ENCODE results near the gene ARID1B.

The ARID1B gene

GRCh38 chr6:156790711-156791319 is 13.6 kb downstream of the ARID1B start:
- DNase-seq (ENCODE audit: insufficient read length, low spot score) (no peak), FAIRE-seq (no peak)

- no peak for FAIRE-seq
Measured at GRCh38 chr6:156791320-156791850, 14.2 kb downstream of the ARID1B start.

GRCh38 chr6:156793200-156793599 is 16.0 kb downstream of the ARID1B start:
- no peak for DNase-seq (ENCODE audit: insufficient read length, low spot score)
- no peak for FAIRE-seq

More at GRCh38 chr6:156791320-156791850, 14.2 kb downstream of the ARID1B start:
- DNase-seq (ENCODE audit: insufficient read length, low spot score), result no peak

GRCh38 chr6:156794546-156795354 is 17.6 kb downstream of the ARID1B start:
- FAIRE-seq (no peak), DNase-seq (ENCODE audit: insufficient read length, low spot score) (no peak)

- FAIRE-seq, result no peak
- no peak for DNase-seq (ENCODE audit: insufficient read length, low spot score)
Measured at GRCh38 chr6:156795825-156796224, 18.6 kb downstream of the ARID1B start.

GRCh38 chr6:156796627-156797026 is 19.4 kb downstream of the ARID1B start:
- DNase-seq (ENCODE audit: insufficient read length, low spot score), result no peak
- no peak for FAIRE-seq

- DNase-seq (ENCODE audit: insufficient read length, low spot score) (no peak), FAIRE-seq (no peak)
Measured at GRCh38 chr6:156797901-156798735, 20.9 kb downstream of the ARID1B start.

- DNase-seq (ENCODE audit: insufficient read length, low spot score), result no peak
- FAIRE-seq, result no peak
Measured at GRCh38 chr6:156801712-156802111, 24.5 kb downstream of the ARID1B start.

- FAIRE-seq (no peak), DNase-seq (ENCODE audit: insufficient read length, low spot score) (no peak)
Measured at GRCh38 chr6:156803353-156803752, 26.2 kb downstream of the ARID1B start.

GRCh38 chr6:156804402-156804801 is 27.2 kb downstream of the ARID1B start:
- DNase-seq (ENCODE audit: insufficient read length, low spot score) (no peak), FAIRE-seq (no peak)

- FAIRE-seq, result no peak
- DNase-seq (ENCODE audit: insufficient read length, low spot score), result no peak
Measured at GRCh38 chr6:156806155-156806554, 29.0 kb downstream of the ARID1B start.

GRCh38 chr6:156807028-156807427 is 29.9 kb downstream of the ARID1B start:
- no peak for FAIRE-seq
- DNase-seq (ENCODE audit: insufficient read length, low spot score), result no peak

- FAIRE-seq (no peak), DNase-seq (ENCODE audit: insufficient read length, low spot score) (no peak)
Measured at GRCh38 chr6:156807795-156808194, 30.6 kb downstream of the ARID1B start.

GRCh38 chr6:156808287-156808686 is 31.1 kb downstream of the ARID1B start:
- no peak for FAIRE-seq
- DNase-seq (ENCODE audit: insufficient read length, low spot score), result no peak

GRCh38 chr6:156809034-156809433 is 31.9 kb downstream of the ARID1B start:
- FAIRE-seq, result no peak
- no peak for DNase-seq (ENCODE audit: insufficient read length, low spot score)

GRCh38 chr6:156809446-156810178 is 32.4 kb downstream of the ARID1B start:
- DNase-seq (ENCODE audit: insufficient read length, low spot score) (no peak), FAIRE-seq (no peak)

- DNase-seq (ENCODE audit: insufficient read length, low spot score) (no peak), FAIRE-seq (no peak)
Measured at GRCh38 chr6:156814036-156814581, 36.9 kb downstream of the ARID1B start.

- no peak for FAIRE-seq
Measured at GRCh38 chr6:156816505-156816904, 39.3 kb downstream of the ARID1B start.

GRCh38 chr6:156820089-156820798 is 43.1 kb downstream of the ARID1B start:
- FAIRE-seq (no peak), DNase-seq (ENCODE audit: insufficient read length, low spot score) (no peak)

More at GRCh38 chr6:156816505-156816904, 39.3 kb downstream of the ARID1B start:
- DNase-seq (ENCODE audit: insufficient read length, low spot score), result no peak
